ENCODE results near the gene STEEP1. TPM values are rescaled to one million over a fixed set of nuclear protein-coding genes. Genes with fewer than 3 reads are reported as not detected.
"Not testable (repeated sequence)": the region's sequence is repeated elsewhere in the genome, so short reads cannot be mapped to it uniquely, and the experiment has no call there.

Gene STEEP1
- total RNA-seq, 1 donor = 38.3 TPM

DNA sequence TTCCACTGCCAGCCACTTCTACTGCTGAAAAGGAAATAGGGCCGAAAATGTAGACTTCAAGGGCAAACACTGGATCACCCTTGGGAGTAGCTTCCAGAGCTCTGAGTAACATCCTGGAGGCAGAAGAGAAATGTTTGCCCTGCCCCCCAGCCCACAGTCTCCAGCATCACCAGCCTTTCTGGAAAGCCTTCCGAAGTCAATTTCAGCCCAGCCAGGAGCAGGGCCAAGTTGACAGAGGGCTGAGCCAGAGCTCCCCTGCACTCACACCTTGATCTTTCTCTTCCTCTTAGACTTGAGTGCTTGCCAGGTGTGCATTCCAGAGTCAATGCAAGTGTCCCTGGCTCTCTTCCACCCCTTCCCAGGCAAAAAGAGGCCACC is 61.7 kb downstream of the STEEP1 start:
- no peaks in the 10 kb centered on the region for H3K27me3 ChIP-seq (ENCODE audit: insufficient read depth, low read length)
- no peak overlapping the region for H3K4me3 ChIP-seq (ENCODE audit: low read length)
- no peaks in the 10 kb centered on the region for H3K9me3 ChIP-seq (ENCODE audit: low read depth, low read length)
- H3K4me1 ChIP-seq (ENCODE audit: insufficient read depth, low read length) = peaks cover 16% of the 10 kb centered on the region

DNA sequence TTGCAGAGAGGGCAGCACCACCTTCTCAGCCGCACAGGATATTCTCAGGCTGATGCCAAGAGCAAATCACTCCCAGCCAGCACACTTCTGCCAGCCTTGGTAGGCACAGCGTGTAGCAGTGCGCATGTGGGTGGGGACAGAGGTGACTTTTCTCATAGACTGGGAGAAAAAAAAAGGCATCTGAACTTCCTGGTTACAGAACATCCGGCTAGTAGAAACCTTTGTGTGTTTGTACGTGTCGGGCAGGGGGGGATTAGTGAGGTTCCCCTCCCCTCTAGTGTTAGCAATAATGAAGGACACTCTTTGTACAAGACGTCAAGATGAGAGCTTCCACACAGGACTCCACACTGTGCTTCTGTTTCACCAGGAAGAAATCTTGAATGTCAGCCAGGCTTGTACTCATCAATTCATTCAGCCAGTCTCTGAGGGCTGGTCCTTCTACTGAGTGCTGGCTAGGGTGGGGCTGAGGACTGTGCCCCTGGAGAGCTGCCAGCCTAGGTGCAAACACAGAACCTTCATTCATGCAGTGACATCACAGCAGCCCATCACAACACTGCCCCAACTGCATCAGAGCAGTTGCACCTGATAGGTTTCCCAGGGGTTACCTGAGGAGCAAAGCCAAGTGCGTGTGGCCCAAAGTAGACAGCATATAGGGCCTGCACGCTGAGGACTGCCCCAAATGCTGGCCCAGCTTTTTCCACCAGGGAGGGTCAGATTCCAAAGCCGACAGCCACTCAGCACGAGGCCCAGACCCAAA is 62.3 kb downstream of the STEEP1 start:
- H3K4me3 ChIP-seq (ENCODE audit: low read length) = no peak overlapping the region
- H3K9me3 ChIP-seq (ENCODE audit: low read depth, low read length) = no peaks in the 10 kb centered on the region
- H3K27me3 ChIP-seq (ENCODE audit: insufficient read depth, low read length) = no peaks in the 10 kb centered on the region
- peaks cover 16% of the 10 kb centered on the region for H3K4me1 ChIP-seq (ENCODE audit: insufficient read depth, low read length)

DNA sequence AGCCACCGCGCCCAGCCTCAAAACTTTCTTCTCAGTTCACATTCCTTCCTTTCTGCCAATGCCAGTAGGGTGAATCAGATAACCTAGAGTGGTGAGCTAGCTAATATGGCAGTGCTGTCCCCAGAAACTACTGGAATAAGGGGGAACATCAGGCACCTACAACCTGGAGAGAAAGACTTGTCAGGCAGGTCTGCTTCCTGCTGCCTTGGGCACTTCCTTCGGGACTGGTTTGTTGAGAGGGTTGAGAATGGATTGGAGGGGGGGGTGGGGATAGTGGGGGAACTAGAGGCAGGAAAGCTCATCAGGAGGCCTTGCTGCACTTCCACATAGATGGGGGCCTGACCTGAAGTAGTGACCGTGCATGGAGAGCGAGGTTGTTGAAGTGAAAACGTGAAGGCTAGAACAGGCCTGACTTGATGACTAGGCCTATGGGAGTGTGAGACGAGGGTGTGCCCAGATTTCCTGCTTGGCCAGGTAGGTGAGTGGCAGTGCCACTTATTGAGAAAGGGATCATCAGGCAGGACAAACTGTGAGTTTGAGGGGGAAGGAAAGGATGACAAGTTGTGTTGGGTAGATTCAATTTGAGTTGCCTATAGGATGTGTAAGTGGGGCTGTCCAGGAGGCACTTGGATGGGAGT is 63.6 kb downstream of the STEEP1 start:
- H3K4me1 ChIP-seq (ENCODE audit: insufficient read depth, low read length) = peaks cover 24% of the 10 kb centered on the region
- no peaks in the 10 kb centered on the region for H3K27me3 ChIP-seq (ENCODE audit: insufficient read depth, low read length)
- H3K4me3 ChIP-seq (ENCODE audit: low read length) = no peak overlapping the region
- no peaks in the 10 kb centered on the region for H3K9me3 ChIP-seq (ENCODE audit: low read depth, low read length)

DNA sequence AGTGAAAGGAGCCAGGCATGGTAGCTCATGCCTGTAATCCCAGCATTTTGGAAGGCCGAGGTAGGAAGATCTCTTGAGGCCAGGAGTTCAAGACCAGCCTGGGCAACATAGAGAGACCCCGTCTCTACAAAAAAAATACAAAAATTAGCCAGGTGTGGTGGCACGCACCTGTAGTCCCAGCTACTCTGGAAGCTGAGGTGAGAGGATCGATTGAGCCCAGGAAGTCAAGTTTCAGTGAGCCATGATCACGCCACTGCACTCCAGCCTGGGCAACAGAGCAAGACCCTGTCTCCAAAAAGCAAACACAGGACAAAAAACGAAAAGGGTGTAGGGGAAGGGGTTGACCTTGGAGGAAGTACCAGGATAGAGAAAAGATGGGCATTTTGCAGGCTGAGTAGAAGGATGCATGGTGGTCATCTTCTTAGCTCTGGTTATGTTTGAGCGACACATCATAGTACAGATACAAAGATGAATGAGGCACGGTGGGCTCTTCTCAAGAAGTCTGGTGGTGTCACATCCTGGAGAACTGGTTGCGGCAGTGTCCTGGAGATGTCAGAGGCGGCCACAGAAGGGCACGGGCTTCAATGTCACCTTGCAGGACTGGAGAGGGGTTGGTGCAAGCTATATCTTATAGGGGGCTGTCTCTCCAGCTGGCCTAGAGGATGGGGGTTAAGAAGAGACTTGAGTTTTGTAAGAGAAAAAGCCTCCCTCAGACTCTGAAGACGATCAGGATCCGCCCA is 65.0 kb downstream of the STEEP1 start:
- Histone ChIP-seq H3K27me3 (ENCODE audit: insufficient read depth, low read length) (no peaks in the 10 kb centered on the region), H3K4me1 (ENCODE audit: insufficient read depth, low read length) (peaks cover 30% of the 10 kb centered on the region), H3K4me3 (ENCODE audit: low read length) (no peak overlapping the region), H3K9me3 (ENCODE audit: low read depth, low read length) (no peaks in the 10 kb centered on the region)

DNA sequence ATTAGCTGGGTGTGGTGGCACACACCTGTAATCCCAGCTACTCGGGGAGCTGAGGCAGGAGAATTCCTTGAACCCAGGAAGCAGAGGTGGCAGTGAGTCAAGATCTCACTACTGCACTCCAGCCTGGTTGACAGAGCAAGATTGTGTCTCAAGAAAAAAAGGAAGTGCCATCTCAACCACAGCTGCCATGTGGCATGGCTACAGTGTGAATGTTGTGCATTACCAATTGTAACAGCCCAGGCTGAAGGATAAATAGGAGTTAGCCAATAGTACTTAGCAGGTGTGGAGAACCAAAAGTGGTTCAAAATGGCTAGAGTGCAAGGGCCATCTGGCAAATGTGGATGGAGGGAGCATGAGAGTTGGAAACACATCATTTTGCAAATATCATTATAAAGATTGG is 68.0 kb downstream of the STEEP1 start:
- Histone ChIP-seq H3K4me1 (ENCODE audit: insufficient read depth, low read length) (peaks cover 24% of the 10 kb centered on the region), H3K27me3 (ENCODE audit: insufficient read depth, low read length) (no peaks in the 10 kb centered on the region), H3K4me3 (ENCODE audit: low read length) (no peak overlapping the region), H3K9me3 (ENCODE audit: low read depth, low read length) (no peaks in the 10 kb centered on the region)

DNA sequence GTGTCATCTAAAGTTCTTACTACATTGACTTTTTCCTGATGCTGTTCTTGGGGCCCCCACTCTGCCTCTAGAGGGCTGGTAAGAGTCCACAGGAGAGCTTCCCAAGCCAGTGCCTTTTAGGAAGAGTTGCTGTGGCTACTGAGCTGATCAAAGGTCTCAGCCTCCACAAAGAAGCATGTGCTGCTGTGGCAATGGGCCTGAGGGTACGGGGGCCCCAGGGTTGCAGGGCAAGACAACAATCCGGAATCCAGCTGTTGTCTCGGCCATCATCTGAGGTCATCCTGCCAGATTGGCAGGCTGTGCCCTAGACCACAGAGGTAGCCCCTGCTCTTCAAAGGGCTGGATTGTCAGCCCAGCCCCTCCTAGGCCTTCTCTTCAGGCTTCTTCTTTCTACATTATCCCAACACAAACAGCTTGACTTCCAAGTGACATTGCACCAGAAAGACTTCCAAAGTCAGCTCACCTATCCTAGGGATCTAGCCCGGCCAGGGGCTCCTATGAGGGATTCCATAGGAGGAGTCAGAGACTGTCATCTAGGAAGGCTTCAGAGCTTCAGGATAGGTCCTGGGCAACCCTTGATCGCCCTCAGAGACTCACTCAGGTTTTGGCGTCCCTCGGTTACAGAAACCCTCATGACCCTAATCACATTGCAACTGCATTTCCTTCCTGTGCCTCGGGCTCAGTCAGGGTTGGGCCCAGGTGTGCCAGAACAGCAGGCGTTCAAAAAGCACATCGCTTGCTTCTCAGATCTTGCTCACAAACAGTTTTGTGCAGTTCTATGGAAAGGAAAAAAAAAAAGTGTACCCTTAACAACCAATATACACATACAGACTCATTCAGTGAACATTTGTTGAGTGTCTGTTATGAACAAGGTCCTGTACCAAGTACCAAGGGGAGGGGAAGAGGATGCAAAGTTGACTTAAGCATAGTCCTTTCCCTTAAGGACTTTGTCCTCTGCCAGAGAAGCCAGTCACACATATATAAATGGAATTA is 69.2 kb downstream of the STEEP1 start:
- Histone ChIP-seq H3K9me3 (ENCODE audit: low read depth, low read length) (no peaks in the 10 kb centered on the region), H3K27me3 (ENCODE audit: insufficient read depth, low read length) (no peaks in the 10 kb centered on the region), H3K4me3 (ENCODE audit: low read length) (no peak overlapping the region), H3K4me1 (ENCODE audit: insufficient read depth, low read length) (peaks cover 19% of the 10 kb centered on the region)

DNA sequence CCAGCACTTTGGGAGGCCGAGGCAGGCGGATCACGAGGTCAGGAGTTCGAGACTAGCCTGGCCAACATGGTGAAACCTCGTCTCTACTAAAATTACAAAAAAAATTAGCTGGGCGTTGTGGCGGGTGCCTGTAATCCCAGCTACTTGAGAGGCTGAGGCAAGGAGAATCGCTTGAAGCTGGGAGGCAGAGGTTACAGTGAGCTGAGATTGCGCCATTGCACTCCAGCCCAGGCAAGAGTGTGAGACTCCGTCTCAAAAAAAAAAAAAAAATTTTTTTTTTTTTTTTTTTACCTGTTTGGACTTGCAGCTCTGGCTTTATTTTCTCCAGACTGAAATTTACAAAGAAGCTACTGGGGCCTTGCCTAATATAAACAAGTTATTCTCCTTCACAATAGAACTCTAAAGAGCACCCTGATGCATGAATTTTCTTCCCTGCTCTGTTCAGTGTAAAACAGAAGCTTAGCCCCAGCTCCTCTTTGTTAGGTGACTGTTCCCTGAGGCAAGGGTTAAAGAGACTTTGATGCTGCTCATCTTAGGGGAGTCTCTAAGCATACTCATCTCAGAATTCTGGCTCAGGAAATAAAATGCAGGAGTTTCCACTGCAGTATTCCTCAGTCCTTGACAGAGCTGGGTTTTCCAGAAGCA is 71.2 kb downstream of the STEEP1 start:
- H3K9me3 ChIP-seq (ENCODE audit: low read depth, low read length); H3K27me3 ChIP-seq (ENCODE audit: insufficient read depth, low read length); H3K4me3 ChIP-seq (ENCODE audit: low read length): not testable (repeated sequence)
- peaks cover 14% of the 10 kb centered on the region for H3K4me1 ChIP-seq (ENCODE audit: insufficient read depth, low read length)

DNA sequence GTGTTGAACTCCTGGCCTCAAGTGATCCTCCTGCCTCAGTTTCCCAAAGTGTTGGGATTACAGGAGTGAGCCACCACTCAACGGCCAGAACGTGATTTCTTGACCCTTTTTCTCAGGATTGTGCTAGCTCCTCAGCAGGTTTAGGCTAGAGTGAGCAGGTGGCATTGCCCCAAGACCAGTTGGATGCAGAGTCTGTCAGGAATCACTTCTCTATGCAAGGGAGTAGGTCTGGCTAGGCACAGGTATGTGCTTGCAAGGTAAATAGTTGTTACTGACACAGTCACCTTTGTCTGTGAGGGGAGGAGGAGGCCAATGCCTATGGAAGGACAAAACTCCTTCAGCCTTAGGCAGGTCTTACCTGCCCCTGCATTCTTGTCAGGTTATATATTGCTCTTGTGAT is 72.7 kb downstream of the STEEP1 start:
- no peaks in the 10 kb centered on the region for H3K9me3 ChIP-seq (ENCODE audit: low read depth, low read length)
- peaks cover 13% of the 10 kb centered on the region for H3K4me1 ChIP-seq (ENCODE audit: insufficient read depth, low read length)
- H3K4me3 ChIP-seq (ENCODE audit: low read length) = no peak overlapping the region
- H3K27me3 ChIP-seq (ENCODE audit: insufficient read depth, low read length) = no peaks in the 10 kb centered on the region

DNA sequence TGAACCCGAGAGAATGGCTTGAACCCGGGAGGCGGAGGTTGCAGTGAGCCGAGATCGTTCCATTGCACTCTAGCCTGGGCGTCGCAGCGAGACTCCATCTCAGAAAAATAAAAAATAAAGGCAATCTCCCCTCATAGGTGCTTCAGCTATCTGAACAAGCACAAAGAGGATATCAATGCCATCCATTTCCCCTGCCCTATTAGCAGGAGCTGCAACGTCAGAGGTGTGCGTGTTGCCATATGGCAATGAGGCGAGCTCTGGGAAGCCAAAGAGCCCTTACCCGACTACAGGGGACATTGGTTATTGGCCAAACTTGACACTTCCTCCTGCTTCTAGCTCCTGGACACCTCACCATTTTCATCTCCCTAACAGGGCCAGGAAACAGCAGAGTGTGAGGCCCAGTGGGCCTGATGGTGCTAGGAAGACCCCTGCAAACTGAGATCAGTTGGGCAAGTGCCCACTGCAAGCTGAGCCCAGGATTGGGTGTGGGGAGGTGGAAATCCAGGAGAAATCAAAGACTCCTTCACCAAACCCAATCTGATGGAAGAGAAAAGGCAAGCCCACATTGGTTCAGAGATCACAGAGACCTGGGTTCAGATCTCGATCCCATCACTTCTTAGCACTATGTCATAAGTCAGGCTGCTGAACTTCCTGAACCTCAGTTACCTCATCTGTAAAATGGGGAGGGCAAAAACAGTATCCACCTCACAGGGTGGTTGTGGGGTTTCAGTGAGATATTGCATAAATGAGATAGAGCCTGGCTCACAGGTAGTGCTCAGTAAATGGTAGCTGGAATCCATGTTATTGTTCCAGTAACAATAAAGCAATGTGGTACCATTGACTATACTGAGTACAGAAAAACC is 75.8 kb downstream of the STEEP1 start:
- no peaks in the 10 kb centered on the region for H3K9me3 ChIP-seq (ENCODE audit: low read depth, low read length)
- no peaks in the 10 kb centered on the region for H3K27me3 ChIP-seq (ENCODE audit: insufficient read depth, low read length)
- no peaks in the 10 kb centered on the region for H3K4me1 ChIP-seq (ENCODE audit: insufficient read depth, low read length)
- H3K4me3 ChIP-seq (ENCODE audit: low read length) = no peak overlapping the region

DNA sequence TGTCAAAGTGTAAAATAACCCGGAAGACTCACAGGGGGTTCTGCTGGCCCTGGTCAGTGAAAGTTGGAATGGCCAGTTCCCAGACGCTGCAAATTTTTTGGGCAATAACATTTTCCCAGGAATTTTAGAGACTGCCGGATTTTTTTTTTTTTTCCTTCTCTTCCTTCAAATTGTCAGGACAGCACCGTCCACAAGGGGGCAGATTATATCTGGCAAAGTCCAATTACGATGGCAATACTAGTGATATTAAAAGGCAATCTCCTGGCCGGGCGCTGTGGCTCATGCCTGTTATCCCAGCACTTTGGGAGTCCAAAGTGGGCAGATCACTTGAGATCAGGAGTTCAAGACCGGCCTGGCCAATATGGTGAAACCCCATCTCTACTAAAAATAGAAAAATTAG is 76.5 kb downstream of the STEEP1 start:
- Histone ChIP-seq H3K27me3 (ENCODE audit: insufficient read depth, low read length) (no peaks in the 10 kb centered on the region), H3K4me1 (ENCODE audit: insufficient read depth, low read length) (no peaks in the 10 kb centered on the region), H3K4me3 (ENCODE audit: low read length) (no peak overlapping the region), H3K9me3 (ENCODE audit: low read depth, low read length) (no peaks in the 10 kb centered on the region)

Other genes starting within 250 kb of the STEEP1 start
- gene SLC25A43, start 166.1 kb downstream of the STEEP1 start, total RNA-seq = 3.0 TPM
- 177 TPM for gene SLC25A5, start 97.0 kb downstream of the STEEP1 start, total RNA-seq
- 40.2 TPM for gene UBE2A, start 9.2 kb upstream of the STEEP1 start, total RNA-seq
- gene NKRF, start 41.0 kb upstream of the STEEP1 start, total RNA-seq = 11.8 TPM
- gene SEPTIN6, start 127.8 kb upstream of the STEEP1 start, total RNA-seq = 141 TPM
- 0.42 TPM for gene SOWAHD, start 193.2 kb upstream of the STEEP1 start, total RNA-seq
- 6,218 TPM for gene RPL39, start 226.2 kb upstream of the STEEP1 start, total RNA-seq

All from mononuclear cell (primary cell).